Sciatic nerve (tissue), 2 donors: ENCODE data around the gene PPP1R9A. TPM values are rescaled to one million over a fixed set of nuclear protein-coding genes. Genes with fewer than 3 reads are reported as not detected.
"Not testable (repeated sequence)": the region's sequence is repeated elsewhere in the genome, so short reads cannot be mapped to it uniquely, and the experiment has no call there.

Experiments
- ATAC-seq: fragments of 200-7000 bp; cut with Tn5 transposase; one replicate; pipeline ENCODE4 v1.9.1; 2020; ENCODE audit warnings: mild to moderate bottlenecking, moderate library complexity
- DNase-seq: peaks from one replicate; pipeline ENCODE4 v3.0.0-alpha.2; 2020; ENCODE audit warnings: low spot score
- intact Hi-C: fragments of 100-400 bp; cut with DNase I; formaldehyde crosslinking; loops from one replicate; pipeline ENCODE4 v1.14.2; 2022
- total RNA-seq: library from RNA; stranded (reverse); fragmentation: NEBNext Ultra II Directional; extraction: Animal tissue kit (Norgen Biotek cat#: 25700); gene quantifications from one replicate; pipeline ENCODE4 v1.2.1, GENCODE V29; 2021
- donor health status: DM: no; HTN: no; CAD: no.
- donor health status: DM: no; HTN: no; CAD: no.

PPP1R9A gene
- total RNA-seq, 1 donor from 2014 or later, result 47.9 TPM

- intact Hi-C loops, result no loop called here
- DNase-seq (no peak), ATAC-seq (no peak)
Observed at GRCh38 chr7:94970085-94970576, 62.7 kb downstream of the PPP1R9A start.

DNA sequence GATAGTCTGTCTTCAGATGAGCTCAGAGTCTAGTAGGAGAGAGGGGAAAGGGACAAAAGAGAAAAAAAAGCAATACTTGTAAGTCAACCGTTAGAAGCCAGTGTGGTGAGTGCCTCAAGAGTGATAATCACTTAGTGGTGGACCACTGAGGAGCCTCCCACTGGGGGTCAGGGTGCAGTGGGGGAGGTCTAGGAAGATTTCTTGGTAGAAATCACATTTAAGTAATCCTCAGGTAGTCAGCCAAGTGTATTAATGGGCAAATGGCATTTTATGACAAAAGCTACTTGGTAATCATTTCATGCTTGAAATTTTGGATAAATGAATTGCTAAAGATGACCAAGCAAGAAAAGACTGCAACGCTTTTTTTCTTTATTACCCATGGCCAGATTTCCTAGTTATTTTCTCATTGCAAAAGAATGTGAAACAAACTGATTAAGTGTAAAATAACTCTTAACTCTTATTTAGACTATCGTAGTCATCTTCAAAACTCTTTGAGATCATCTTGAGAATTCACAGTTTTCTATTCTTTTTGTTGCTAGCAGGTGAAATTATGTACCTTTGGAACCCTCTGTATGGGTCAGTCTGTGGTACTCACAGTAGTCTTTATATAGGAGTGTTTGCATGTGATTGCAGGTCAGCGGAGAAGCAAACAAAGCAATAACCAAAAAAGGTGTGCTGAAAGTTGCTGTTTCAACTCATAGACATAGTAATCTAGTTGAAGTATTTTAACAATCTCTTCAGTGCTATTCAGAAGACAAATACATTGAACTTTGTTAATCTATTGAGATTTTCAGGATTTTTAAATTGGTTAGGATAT, 63.9 kb downstream of the PPP1R9A start:
- intact Hi-C loops, result no loop called here
- ATAC-seq (no peak), DNase-seq (no peak)

GRCh38 chr7:94972296-94972695, 64.9 kb downstream of the PPP1R9A start:
- ATAC-seq (no peak), DNase-seq (no peak)
- intact Hi-C loops, result no loop called here

DNA sequence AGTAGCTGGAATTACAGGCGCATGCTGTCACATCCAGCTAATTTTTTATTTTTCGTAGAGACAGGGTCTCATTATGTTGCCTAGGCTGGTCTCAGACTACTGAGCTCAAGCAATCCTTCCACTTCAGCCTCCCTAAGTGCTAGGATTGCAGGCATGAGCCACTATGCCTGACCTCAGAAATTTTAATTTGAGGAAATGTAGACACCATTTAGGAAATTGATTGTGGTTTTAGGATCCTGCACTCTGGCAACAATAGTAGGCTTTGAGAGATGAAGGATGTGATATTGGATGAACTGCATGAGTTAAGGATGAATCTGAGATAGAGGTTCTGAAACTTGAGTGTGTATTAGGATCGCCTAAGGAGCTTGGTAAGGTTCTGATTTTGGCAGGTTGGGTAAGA, 66.5 kb downstream of the PPP1R9A start:
- DNase-seq (no peak), ATAC-seq (no peak)
- intact Hi-C loops, result no loop called here

GRCh38 chr7:94974423-94974822, 67.0 kb downstream of the PPP1R9A start:
- no peak for DNase-seq
- intact Hi-C loops, result no loop called here
- no peak for ATAC-seq

GRCh38 chr7:94975336-94975735, 67.9 kb downstream of the PPP1R9A start:
- ATAC-seq, result no peak
- no peak for DNase-seq
- intact Hi-C loops, result no loop called here

DNA sequence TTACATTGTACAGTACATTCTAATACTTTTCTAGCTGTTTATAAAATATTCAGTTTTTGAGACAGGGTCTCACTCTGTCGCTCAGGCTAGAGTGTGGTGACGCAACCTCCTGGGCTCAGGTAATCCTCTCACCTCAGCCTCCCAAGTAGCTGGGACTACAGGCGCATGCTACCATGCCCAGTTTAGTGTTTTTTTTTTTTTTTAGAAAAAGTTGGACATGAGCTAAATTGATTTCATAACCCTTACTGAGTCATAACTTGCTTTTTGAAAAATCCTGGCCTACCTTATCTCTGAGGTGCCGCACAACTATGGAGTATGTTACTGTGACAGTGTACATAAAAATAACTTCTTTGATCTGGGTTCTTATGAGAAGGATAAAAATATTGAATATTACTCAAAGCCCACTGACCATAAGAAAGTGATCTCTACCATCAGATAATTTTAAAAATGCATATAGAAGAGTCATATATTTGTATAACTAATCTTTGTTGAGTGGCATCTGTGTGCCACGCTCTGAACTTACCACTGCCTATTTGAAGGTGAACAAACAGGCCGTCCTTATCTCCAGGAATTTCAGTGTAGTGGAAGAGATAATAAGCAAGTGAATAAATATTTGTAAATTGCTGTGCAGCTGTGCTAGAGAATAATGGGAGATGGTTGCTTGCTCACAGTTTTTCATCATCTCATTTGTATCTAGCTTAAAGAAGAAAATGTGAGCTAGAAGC, 73.2 kb downstream of the PPP1R9A start:
- DNase-seq (no peak), ATAC-seq (no peak)
- intact Hi-C loops, result no loop called here

DNA sequence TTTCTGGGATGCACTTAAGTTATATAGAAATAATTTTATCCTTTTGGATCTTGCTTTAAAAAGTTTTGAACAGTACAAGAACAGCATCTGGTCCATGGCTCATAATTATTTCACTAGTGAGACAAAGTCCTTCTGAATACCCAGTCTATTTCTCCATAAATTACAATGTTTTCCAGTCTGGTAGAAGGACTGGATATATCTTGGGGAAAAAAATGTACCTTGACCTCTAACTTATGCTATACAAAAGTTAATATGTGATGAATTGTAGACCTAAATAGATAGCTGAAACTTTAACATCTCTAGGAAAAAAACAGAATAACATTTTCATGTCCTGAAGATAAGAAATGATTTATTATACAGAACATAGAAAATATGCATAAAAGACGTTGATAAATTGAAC, 88.5 kb downstream of the PPP1R9A start:
- no peak for ATAC-seq
- DNase-seq, result no peak
- intact Hi-C loops, result no loop called here

DNA sequence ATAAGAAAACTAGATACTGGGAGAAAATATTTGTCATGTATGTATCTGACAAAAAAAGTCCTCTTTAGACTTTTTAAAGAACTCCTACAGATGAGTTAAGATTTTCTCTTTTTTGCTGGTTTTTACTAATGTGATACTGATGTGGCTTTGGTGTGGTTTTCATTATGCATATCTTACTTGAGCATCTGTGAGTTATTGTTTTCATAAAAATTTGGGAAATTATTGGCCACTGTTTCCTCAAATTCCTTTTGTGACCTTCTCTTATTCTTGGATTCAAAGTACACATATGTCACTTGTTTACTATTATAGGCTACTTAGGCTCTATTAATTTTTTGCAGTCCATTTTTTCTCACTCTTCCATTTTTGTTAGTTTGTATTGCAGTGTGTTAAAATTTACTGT, 89.0 kb downstream of the PPP1R9A start:
- DNase-seq (no peak), ATAC-seq (no peak)
- intact Hi-C loops, result no loop called here

DNA sequence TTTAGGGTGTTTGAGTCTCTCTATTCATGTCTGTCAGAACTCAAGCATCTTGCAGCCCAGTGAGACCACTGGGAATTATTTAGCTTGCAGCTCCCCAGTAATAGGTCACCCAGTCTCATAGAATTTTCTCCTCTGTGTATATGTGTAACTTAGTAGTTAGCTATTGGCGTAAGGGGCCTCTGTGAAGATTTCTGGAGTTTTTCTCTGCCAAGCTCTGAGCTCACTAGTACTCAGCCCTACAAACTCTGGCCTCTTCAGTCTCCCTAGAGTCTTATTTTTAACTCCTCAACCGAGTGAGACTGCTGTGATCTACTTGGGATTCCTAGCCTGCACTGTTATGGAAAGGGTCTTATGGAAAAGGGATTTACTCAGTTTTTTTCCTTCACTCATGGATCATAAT, 90.2 kb downstream of the PPP1R9A start:
- ATAC-seq (no peak), DNase-seq (no peak)
- intact Hi-C loops, result no loop called here

- no peak for DNase-seq
- ATAC-seq, result no peak
- intact Hi-C loops, result no loop called here
Observed at GRCh38 chr7:94998266-94999068, 91.1 kb downstream of the PPP1R9A start.

DNA sequence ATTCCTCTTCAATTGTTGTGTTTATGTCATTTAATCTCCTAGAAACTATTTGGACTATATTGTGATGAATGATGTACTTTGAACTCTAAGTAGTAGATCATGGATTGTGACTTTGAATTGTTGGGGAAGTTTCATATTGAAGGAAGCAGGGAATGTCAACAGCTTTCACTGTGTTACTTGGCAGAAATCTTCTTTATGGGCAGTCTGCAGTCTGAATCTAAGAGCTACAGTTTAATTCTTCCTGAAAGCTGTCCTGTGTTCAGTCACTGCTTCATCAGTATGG, 91.6 kb downstream of the PPP1R9A start:
- ATAC-seq (no peak), DNase-seq (no peak)
- intact Hi-C loops, result no loop called here

DNA sequence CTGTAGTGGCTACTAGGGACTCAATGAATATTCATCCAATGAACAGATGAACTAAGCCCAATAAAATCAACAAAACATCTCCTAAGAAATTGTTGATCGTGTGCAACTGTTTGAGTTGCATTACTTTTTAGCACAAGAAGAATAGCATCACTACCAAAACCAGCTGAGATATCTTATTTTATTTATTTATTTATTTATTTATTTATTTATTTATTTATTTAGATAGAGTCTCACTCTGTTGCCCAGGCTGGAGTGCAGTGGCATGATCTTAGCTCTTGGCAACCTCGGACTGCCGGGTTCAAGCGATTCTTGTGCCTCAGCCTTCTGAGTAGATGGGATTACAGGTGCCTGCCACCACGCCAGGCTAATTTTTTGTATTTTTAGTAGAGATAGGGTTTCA, 92.2 kb downstream of the PPP1R9A start:
- DNase-seq, intact Hi-C loops, ATAC-seq: not testable (repeated sequence)

DNA sequence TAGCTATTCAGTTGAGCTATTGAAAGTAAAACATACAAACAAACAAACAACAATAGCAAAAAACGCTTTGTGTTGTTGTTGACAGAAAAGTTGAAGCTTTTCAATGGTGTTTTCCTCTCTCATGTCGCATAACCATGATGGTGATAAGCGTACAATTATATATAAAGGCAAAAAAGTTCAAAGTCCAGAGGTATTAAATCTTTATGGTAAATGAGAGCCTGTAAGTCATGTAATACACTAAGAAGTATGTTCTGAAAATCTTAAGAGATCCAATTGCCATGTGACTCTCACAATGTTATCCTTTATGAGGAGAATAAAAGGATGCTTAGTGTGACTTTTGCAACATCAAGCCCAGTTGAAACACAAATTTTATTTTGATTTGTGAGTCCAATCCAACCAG, 93.9 kb downstream of the PPP1R9A start:
- no peak for ATAC-seq
- DNase-seq, result no peak
- intact Hi-C loops, result no loop called here

- no peak for ATAC-seq
- intact Hi-C loops, result no loop called here
- DNase-seq, result no peak
Observed at GRCh38 chr7:95001815-95002561, 94.6 kb downstream of the PPP1R9A start.

- intact Hi-C loops, result no loop called here
- ATAC-seq (no peak), DNase-seq (no peak)
Observed at GRCh38 chr7:95002775-95003174, 95.4 kb downstream of the PPP1R9A start.

DNA sequence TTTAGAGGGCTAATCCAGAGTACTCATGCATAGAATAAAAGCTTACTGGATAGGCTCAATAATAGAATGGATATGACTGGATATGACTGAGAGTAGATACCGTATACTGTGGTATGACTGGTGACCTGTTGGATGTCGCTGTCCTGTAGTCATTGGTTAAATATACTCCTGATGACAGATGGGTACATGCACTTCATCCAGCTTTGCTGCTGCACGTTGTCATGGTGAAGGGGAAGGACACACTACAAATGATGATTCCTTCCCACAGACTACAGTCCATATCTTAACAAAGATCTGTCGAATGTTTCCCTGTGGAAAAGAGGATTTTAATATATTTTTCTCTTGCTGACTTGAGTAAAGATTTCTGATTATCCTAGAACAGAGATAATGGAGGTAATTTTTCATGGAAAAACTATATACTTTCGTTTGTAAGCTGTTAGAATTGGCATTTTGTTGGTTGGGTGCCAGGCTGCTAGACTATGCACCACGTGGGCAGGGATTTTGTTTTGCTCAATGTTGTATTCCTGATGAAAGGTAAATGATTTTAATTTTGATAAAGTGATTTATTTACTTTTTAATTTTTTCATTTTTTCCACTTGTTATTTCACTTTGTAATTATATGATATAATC, 97.3 kb downstream of the PPP1R9A start:
- ATAC-seq (no peak), DNase-seq (no peak)
- intact Hi-C loops, result no loop called here

DNA sequence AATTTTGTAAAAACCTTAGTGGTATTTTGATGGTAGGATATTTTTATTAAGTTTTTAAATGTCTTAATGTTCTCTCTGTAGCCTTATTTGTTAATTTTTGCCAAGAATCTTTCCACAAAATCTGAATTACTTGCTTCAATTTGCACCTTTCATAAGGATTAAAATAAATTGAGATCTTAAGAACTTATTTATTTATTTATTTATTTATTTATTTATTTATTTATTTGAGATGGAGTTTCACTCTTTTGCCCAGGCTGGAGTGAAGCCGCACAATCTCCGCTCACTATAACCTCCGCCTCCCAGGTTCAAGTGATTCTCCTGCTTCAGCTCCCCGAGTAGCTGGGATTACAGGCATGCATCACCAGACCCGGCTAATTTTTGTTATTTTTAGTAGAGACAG, 98.6 kb downstream of the PPP1R9A start:
- DNase-seq (no peak), ATAC-seq (no peak)
- intact Hi-C loops, result no loop called here

DNA sequence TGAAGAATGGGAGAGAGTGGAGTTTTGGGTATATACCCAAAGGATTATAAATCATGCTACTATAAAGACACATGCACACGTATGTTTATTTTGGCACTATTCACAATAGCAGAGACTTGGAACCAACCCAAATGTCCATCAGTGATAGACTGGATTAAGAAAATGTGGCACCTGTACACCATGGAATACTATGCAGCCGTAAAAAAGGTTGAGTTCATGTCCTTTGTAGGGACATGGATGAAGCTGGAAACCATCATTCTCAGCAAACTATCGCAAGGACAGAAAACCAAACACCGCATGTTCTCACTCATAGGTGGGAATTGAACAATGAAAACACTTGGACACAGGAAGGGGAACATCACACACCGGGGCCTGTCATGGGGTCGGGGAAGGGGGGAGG, 101.4 kb downstream of the PPP1R9A start:
- DNase-seq, intact Hi-C loops, ATAC-seq: not testable (repeated sequence)
